ENCODE measurements around the gene C2orf76. TPM values are rescaled to one million over a fixed set of nuclear protein-coding genes. Genes with fewer than 3 reads are reported as not detected.

C2orf76 gene
- total and polyA plus RNA-seq, 10 of the 15 experiments (the other 5 are each of a cell fraction or from before 2014, with no cell fraction given), result 14.0 to 46.1 (median 25.4) TPM

- intact Hi-C loops (cut with micrococcal nuclease; ENCODE audit: unreplicated experiment) (no loop called here), in situ Hi-C loops (cut with MboI) (no loop called here)
- Histone ChIP-seq H3K79me2 (ENCODE audit: control insufficient read depth, insufficient read depth, low read length) (no peaks in the 10 kb centered on the region), H3K4me1 (ENCODE audit: control insufficient read depth, insufficient read depth, low read length) (peaks cover 7% of the 10 kb centered on the region), H3K4me3 (no peak overlapping the region), H3K4me2 (ENCODE audit: control insufficient read depth, insufficient read depth) (no peak overlapping the region), H3K36me3 (ENCODE audit: control insufficient read depth in 2 of 2, insufficient read depth in 2 of 2, low read length in 1 of 2) (no peaks in the 10 kb centered on the region), H3K27ac (ENCODE audit: control insufficient read depth, insufficient read depth) (no peak overlapping the region), H3K9ac (ENCODE audit: control insufficient read depth, insufficient read depth, low read length) (no peak overlapping the region), H3K27me3 (replicated peaks in 1 of 2; ENCODE audit: control insufficient read depth in 2 of 2, insufficient read depth in 2 of 2, low read length in 1 of 2) (no peaks in the 10 kb centered on the region), H3K9me3 (replicated peaks; ENCODE audit: control insufficient read depth, insufficient read depth, low read length) (no peaks in the 10 kb centered on the region), H2AFZ (ENCODE audit: control insufficient read depth, low read depth, low read length) (peak overlapping the region; percentile 29; the same call in 1 of the 2 replicates), H4K20me1 (ENCODE audit: control insufficient read depth, insufficient read depth) (no peaks in the 10 kb centered on the region)
- BruUV-seq (replicated peaks), result no TSS peak
- no peak for FAIRE-seq
- RAD21 ChIA-PET (ENCODE audit: unreplicated experiment), result interaction anchor here (1.2 to 1.5 kb wide), 2 partner anchors 39 to 86 kb away, joined by 3 read pairs; no protein-coding TSS in a partner anchor
- no peak for DNase-seq (ENCODE audit: low read depth, low spot score)
- WGBS (ENCODE audit: insufficient coverage, insufficient replicate concordance, low lambda C conversion rate, missing lambda C conversion rate), result 58% methylated on average over 5 of the region's 5 CpGs
- POLR2A ChIA-PET, result interaction anchor here (0.6 kb wide), 1 partner anchor 23 kb away, joined by 3 read pairs; the partner anchor contains the start of genes C2orf76 and DBI
- CTCF ChIA-PET, result interaction anchor here (0.8 kb wide), 1 partner anchor 10 kb away, joined by 3 read pairs; no protein-coding TSS in a partner anchor
- no peak for ATAC-seq
- SMC1A ChIA-PET (ENCODE audit: uncharacterized antibody, unreplicated experiment), result interaction anchor here (0.7 to 2.0 kb wide), 6 partner anchors 14 to 110 kb away, joined by 3 to 6 read pairs (median 4); partner anchors contain the start of genes C2orf76 and DBI
- TF ChIP-seq HSF1 (IDR thresholded peaks at IDR 0.05; ENCODE audit: low read depth, low read length) (no peak), EP300 (IDR thresholded peaks at IDR 0.05; ENCODE audit: borderline replicate concordance in 1 of 2, control insufficient read depth in 1 of 2, low read depth in 2 of 2, low read length in 2 of 2) (no peak), MTA2 (IDR thresholded peaks at IDR 0.05; ENCODE audit: low read depth) (no peak), PAX5 (IDR thresholded peaks at IDR 0.05; ENCODE audit: borderline replicate concordance, low read depth, low read length) (no peak), SMAD5 (IDR thresholded peaks at IDR 0.05; ENCODE audit: low read depth) (no peak), PML (IDR thresholded peaks at IDR 0.05; ENCODE audit: low read length) (no peak), ZNF24 (IDR thresholded peaks at IDR 0.05) (no peak), CEBPZ (IDR thresholded peaks at IDR 0.05; ENCODE audit: low read depth, low read length) (no peak), JUND (IDR thresholded peaks at IDR 0.05; ENCODE audit: low read depth, low read length) (no peak), SMARCA5 (IDR thresholded peaks at IDR 0.05) (no peak), MYC (IDR thresholded peaks at IDR 0.05; ENCODE audit: insufficient read depth, insufficient read length, insufficient replicate concordance, low read length, severe bottlenecking) (no peak), ELK1 (IDR thresholded peaks at IDR 0.05; ENCODE audit: low read depth, low read length) (no peak), NRF1 (conservative IDR thresholded peaks at IDR 0.05; ENCODE audit: low read depth, low read length) (no peak), ZNF207 (IDR thresholded peaks at IDR 0.05; ENCODE audit: borderline replicate concordance) (no peak), IRF4 (IDR thresholded peaks at IDR 0.05; ENCODE audit: low read depth, low read length) (no peak), NKRF (conservative IDR thresholded peaks at IDR 0.05) (no peak)
Observed at GRCh38 chr2:119389615-119390306, 23.1 kb upstream of the C2orf76 start.

Measured in GM12878 (cell line).